ENCODE data around the gene C1QTNF12. TPM values are rescaled to one million over a fixed set of nuclear protein-coding genes. Genes with fewer than 3 reads are reported as not detected.
A peak's percentile ranks its signal among the peaks of the same experiment; 100 is the strongest.

The C1QTNF12 gene
- polyA plus RNA-seq, 1 of the 3 experiments (the other 2 are of a cell fraction) = 0.59 TPM

GRCh38 chr1:1205769-1206375 lies 40.6 kb downstream of the C1QTNF12 start:
- H3K27ac ChIP-seq (ENCODE audit: low read depth in 2 of 2, low read length in 1 of 2) = no peak overlapping the region
- H3K4me2 ChIP-seq = no peak overlapping the region
- no peaks in the 10 kb centered on the region for H3F3A ChIP-seq (replicated peaks; ENCODE audit: insufficient read depth)
- peak; percentile 51 for DNase-seq
- H4K20me1 ChIP-seq (ENCODE audit: insufficient read depth) = no peaks in the 10 kb centered on the region
- H3K79me2 ChIP-seq (ENCODE audit: insufficient read depth) = no peaks in the 10 kb centered on the region
- peaks cover 7% of the 10 kb centered on the region; the same call in 1 of the 2 replicates for H3K27me3 ChIP-seq (ENCODE audit: insufficient read depth)
- H3K9me3 ChIP-seq = no peaks in the 10 kb centered on the region
- H3K36me3 ChIP-seq (replicated peaks in 1 of 2; ENCODE audit: control insufficient read depth in 1 of 2, insufficient read depth in 2 of 2, low read length in 1 of 2) = no peaks in the 10 kb centered on the region
- CTCF ChIA-PET = interaction anchor here (1.0 to 3.8 kb wide), 2 partner anchors 25 to 84 kb away, joined by 3 to 16 read pairs; no protein-coding TSS in a partner anchor
- no peak overlapping the region for H2AFZ ChIP-seq (ENCODE audit: low read depth)
- POLR2A ChIA-PET = no interaction called here
- H3K9ac ChIP-seq = no peak overlapping the region
- no peak overlapping the region for H3K4me3 ChIP-seq (ENCODE audit: low read depth in 2 of 2, low read length in 1 of 2)
- H3K4me1 ChIP-seq (ENCODE audit: control insufficient read depth in 1 of 2, insufficient read depth in 2 of 2, low read depth in 1 of 2, low read length in 1 of 2) = peaks cover 3 to 8% of the 10 kb centered on the region in 2 experiments; a peak in 1 of 4 replicates
- TF ChIP-seq GATA2 (CRISPR knock-in tag; IDR thresholded peaks at IDR 0.05) = no peak
- no peak for TF ChIP-seq POLR2AphosphoS5 (IDR thresholded peaks at IDR 0.05; ENCODE audit: low read depth, low read length)
- no peak for TF ChIP-seq SMC3 (IDR thresholded peaks at IDR 0.05; ENCODE audit: low read depth, low read length)
- no peak for TF ChIP-seq RAD21 (IDR thresholded peaks at IDR 0.05; ENCODE audit: low read length)
- TF ChIP-seq YY1 (IDR thresholded peaks at IDR 0.05; ENCODE audit: low read depth) = no peak
- TF ChIP-seq TAF1 (IDR thresholded peaks at IDR 0.05; ENCODE audit: borderline replicate concordance, low read depth, low read length) = no peak
- TF ChIP-seq ELF1 (IDR thresholded peaks at IDR 0.05) = no peak
- no peak for TF ChIP-seq JUND (IDR thresholded peaks at IDR 0.05)
- no peak for TF ChIP-seq TCF12 (IDR thresholded peaks at IDR 0.05)
- no peak for TF ChIP-seq NRF1 (IDR thresholded peaks at IDR 0.05; ENCODE audit: low read depth, low read length)
- no peak for TF ChIP-seq RCOR1 (IDR thresholded peaks at IDR 0.05; ENCODE audit: low read length)
- TF ChIP-seq CHD2 (IDR thresholded peaks at IDR 0.05; ENCODE audit: low read length, partially characterized antibody) = no peak
- no peak for TF ChIP-seq MAX (IDR thresholded peaks at IDR 0.05; ENCODE audit: low read depth)
- TF ChIP-seq, protein P1, sequence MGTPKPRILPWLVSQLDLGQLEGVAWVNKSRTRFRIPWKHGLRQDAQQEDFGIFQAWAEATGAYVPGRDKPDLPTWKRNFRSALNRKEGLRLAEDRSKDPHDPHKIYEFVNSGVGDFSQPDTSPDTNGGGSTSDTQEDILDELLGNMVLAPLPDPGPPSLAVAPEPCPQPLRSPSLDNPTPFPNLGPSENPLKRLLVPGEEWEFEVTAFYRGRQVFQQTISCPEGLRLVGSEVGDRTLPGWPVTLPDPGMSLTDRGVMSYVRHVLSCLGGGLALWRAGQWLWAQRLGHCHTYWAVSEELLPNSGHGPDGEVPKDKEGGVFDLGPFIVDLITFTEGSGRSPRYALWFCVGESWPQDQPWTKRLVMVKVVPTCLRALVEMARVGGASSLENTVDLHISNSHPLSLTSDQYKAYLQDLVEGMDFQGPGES (IDR thresholded peaks at IDR 0.05; ENCODE audit: low read depth, low read length) = no peak
- no peak for TF ChIP-seq EZH2phosphoT487 (IDR thresholded peaks at IDR 0.05; ENCODE audit: borderline replicate concordance, low read depth)
- TF ChIP-seq MEF2A (IDR thresholded peaks at IDR 0.05; ENCODE audit: borderline replicate concordance, low read depth) = no peak
- no peak for TF ChIP-seq EP300 (IDR thresholded peaks at IDR 0.05; ENCODE audit: borderline replicate concordance in 1 of 2, low read depth in 1 of 2, low read length in 1 of 2)
- H3K9me2 ChIP-seq = no peaks in the 10 kb centered on the region
- 33% methylated on average over 2 of the region's 31 CpGs for WGBS (ENCODE audit: low lambda C conversion rate)

All from SK-N-SH (cell line).